ENCODE results near the gene SELENOS.

The SELENOS gene

DNA sequence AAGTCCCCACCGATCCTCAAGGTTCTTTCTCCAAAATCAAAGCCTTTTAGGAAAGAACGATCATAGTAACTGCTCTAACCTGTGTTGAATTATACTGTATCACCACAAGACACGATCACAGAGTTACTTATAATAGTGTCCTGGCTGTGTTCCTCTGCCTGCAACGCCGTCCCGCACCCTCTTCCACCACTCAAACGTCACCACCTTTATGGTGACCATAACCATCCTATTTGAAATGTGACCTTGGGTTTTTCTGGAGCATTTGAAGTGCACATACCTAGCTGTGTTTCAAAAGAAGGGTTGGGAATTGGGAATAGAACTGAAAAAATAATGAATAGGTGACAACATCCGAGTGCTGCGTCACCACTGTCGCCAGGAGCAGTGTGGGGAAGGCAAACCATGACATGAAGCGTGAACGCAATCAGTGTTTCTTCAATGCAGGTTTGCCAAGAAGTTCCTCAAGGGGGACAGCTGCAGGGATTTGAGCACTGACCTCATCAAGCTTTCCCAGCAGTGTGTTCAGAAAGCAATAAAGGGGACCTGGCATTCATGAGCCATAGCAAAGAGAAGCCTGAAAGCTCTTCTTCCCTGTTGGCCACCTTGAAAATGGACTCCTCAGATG is 769 bp upstream of the SELENOS start:
- DNase-seq (ENCODE audit: low read depth, low spot score): peak; percentile 44

DNA sequence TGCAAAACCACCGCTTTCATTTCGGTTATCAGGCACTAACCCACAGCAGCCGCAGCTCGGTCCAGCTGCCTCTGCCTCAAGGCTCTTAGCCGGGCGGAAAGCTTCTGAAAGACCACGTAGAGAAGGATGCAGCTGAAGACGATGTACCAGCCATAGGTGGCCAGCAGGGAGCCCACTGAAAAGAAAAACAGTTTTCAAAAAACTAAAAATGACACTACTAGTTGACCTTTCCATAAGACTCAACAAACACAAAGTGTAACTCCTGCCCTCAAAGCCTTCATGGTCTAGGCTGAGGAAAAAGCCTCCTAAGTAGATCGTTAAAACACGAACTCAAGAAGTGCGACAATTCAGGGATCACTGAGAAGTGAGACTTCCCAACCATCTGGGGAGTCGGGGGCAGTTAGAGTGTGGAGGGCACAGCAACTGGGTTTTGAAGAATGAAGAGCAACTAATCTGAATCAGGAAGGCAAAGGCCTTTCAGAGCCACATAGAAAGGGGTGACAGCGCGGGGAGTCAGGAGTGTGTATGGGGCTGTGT is 716 bp downstream of the SELENOS start:
- peak; percentile 45 for DNase-seq (ENCODE audit: low read depth, low spot score)

DNA sequence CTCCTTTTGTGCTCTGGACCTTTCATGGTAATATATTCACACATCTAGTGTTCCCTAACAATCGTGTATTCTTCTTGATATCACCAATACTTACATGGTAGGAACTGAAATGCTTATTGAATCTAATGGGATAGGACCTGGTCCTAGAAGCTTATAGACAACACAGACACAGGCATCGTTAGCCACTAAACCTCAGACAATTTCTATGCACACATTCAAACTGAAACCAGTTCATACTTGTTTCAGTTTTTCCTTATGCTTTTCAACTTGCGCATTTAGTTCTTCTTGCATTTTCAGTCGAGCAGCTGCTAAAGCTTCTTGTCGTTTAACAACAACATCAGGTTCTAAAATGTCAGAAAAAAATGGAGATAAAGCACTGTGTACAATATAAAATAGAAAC is 2.3 kb downstream of the SELENOS start:
- no peak for DNase-seq (ENCODE audit: low read depth, low spot score)

DNA sequence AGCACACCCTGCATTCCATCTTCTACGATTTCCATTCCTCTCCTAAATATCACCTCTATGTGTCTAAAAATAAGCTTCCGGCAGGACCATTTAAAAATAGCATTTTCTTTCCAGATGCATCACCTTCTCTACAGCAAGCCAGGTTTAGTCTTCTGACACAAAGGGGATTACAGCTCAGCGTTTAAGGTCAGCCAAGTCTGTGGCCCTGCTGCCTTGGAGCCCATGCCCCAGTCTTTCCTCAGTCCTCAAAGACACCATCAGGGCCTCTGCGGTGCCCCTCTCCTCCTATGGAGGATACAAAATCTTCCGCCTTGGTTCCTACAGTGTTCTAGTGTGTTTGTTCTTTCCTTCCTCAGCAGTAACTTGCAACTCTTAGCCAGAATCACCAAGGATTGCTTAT is 3.8 kb downstream of the SELENOS start:
- DNase-seq (ENCODE audit: low read depth, low spot score): no peak

DNA sequence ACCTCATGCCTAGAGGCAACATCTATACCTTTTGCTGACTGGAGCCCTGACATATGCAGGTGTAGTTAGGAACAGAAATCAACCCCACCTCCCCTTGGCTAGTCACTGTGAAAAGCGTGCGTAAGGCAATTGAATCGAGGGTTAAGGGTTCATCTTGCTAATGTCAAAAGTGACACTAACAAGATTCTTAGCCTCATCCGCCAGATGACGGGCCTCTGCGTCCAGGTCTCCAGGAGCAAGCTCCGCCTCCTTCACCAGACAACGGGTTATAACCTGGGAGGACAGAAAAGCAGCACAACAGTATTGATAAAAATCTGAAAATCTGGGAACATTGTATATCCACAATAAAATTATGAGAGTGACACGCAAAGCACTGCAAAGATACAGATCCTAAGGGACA is 4.7 kb downstream of the SELENOS start:
- DNase-seq (ENCODE audit: low read depth, low spot score): no peak

DNA sequence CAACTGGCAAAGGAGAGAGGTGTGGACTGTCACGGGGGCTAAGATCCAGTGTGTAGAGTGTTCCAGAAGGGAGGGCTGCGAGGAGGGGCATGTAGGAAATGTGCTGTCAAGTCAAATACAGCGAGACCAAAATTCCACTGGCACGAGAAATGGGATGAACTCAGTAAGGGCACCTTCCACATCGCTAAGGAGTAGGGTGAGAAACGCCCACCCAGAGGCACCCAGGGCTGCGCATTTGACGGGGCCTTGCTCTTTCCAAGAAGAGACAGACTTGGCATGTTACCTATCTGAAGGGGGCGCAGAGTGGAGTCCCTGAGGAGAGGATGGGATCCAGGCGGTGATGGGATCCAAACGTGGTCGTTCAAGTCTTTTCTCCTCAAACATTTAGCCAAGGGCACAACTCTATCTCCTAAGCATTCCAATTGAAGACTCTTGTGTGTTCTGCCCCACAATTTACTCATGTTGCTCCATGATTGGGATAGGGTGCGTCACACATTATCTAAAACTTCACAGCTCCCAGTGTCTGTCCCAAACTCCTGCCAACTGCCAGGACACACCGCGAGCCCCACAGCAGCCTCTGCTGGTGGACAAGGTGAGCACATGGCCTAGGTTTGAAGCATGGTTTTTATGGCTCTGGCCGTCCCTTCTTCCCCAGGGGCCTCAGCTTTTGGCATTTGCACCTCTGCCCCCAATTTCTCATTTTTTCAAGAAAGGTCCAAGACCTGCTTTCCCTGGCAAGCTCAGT is 7.6 kb downstream of the SELENOS start:
- DNase-seq (ENCODE audit: low read depth, low spot score): peak; percentile 32

DNA sequence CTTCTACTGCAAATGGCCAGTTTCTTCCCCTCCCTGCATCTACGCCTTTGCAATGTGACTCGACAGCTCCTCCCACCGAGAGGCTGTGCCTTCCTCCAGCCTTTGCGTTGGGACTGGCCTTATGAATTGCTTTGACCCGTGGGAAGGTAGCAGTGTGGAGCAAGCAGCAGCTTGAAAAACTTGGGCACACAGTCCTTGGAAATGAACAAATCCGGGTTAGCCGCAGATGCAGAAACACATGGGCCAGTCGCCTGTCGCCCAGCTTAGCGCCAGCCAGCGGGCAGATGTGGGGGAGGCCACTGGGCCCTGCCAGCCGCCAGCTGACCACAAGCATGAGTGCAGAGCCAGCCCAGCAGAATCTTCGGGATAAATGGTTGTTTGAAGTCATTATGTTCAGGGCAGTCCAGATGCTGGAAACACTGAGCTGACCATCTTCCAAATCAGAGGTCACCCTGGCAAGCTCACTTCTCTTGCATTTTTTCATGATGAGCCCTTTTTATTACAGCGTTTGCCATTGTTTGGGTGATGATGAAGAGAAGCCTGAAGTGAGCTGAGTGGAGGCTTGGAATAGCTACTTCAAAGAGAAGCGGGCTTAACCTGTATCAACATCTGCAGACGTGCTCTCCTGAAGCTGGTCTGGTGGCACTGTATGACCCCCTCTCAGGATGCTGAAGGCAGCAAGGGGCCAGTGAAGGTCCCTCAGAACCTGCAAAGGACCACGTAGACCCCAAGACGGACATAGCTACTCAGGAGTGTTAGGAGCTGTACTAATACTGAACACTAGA is 9.8 kb downstream of the SELENOS start:
- DNase-seq (ENCODE audit: low read depth, low spot score): peak; percentile 57

DNA sequence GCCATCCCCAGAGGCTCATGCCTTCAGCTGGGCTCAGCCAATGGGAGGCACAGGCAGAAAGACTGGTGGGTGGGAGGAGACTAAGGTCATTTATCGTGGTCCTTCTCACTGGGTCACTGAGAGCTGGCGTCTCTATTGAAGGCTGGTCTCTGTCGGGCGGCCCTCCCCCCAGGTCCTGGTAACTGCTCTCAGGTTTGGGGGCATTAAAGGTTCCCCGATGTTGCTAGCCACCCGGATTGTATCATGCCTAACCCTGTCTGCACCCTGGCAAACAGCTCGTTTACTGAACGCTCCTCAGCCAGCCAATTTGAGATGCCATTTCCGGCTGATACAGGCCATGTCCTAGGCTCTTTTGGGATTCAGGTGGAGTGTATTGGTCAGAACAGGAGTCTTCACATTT is 10.5 kb downstream of the SELENOS start:
- no peak for DNase-seq (ENCODE audit: low read depth, low spot score)

DNA sequence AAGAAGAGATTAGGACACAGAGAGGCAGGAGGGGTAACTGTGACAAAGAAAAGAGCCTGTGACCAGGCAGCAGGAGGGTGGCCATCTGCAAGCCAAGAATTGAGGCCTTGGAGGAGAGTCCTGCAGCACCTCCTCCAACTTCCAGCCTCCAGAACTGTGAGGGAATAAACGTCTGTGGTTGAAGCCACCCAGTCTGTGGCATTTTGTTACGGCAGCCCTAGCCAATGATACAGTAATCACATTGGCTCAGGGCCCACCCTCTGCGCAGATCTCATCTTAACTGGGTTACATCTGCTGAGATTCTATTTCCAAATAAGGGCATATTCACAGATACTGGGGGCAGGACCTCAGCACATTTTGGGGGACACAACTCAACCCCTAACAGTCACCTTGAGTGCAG is 11.3 kb downstream of the SELENOS start:
- no peak for DNase-seq (ENCODE audit: low read depth, low spot score)

DNA sequence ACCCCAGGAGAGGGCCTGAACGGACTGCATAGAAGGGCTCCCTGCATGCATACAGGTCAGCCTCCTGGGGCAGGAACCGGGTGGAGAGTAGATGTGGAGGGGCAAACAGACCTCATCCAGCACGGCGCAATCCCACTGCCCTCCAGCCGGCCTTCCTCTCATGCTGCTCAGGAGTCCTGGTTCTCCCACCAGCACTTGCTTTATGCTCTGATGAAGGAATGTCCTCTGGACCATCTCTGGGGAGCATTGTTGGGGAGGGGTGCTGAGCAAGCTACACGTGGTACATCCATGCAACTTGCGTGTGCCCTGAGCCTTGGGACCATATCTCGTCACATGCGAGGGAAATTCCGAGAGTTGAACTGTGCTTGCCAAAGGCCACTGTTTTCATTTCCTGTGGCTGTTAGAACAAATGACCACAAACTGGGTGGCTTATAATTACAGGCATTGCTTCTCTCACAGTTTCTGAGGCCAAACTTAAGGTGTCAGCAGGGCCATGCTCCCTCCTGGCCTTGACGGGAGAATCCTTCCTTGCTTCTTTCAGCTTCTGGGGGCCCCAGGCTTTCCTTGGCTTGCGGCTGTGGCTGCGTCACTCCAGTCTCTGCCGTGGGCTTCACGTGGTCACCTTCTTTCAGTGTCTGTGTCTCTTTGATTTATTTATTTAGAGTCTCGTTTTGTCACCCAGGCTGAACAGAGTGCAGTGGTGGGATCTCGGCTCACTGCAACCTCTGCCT is 12.2 kb downstream of the SELENOS start:
- no peak for DNase-seq (ENCODE audit: low read depth, low spot score)

DNA sequence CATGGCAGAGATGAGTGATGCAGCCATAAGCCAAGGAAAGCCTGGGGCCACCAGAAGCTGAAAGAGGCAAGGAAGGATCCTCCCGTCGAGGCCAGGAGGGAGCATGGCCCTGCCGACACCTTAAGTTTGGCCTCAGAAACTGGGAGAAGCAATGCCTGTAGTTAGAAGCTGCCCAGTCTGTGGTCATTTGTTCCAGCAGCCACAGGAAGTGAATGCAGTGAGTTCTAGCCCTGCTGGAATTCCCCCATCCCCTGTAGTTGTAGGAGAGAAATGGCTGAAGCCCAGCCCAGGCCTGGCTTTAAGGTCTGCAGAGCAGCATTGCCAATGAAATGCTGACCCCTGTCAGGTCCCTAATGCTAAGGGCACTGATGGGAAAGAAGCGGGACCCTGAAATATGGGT is 13.3 kb downstream of the SELENOS start:
- DNase-seq (ENCODE audit: low read depth, low spot score): no peak

DNA sequence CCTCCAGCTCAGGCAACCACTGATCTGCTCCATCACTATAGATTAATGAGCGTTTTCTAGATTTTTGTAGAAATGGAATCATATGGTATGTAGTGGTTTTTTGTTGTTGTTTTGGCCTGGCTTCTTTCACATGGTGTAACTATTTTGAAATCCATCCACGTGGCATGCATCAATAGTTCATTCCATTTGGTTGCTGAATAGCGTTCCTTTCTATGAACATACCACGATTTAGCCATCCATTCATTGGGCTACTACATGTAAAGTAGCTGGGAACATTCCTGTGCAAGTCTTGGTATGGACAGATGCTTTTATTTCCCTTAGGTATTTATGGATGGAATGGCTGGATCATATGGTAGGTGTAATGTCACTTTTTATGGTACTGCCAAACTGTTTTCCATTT is 14.7 kb downstream of the SELENOS start:
- DNase-seq (ENCODE audit: low read depth, low spot score): no peak

DNA sequence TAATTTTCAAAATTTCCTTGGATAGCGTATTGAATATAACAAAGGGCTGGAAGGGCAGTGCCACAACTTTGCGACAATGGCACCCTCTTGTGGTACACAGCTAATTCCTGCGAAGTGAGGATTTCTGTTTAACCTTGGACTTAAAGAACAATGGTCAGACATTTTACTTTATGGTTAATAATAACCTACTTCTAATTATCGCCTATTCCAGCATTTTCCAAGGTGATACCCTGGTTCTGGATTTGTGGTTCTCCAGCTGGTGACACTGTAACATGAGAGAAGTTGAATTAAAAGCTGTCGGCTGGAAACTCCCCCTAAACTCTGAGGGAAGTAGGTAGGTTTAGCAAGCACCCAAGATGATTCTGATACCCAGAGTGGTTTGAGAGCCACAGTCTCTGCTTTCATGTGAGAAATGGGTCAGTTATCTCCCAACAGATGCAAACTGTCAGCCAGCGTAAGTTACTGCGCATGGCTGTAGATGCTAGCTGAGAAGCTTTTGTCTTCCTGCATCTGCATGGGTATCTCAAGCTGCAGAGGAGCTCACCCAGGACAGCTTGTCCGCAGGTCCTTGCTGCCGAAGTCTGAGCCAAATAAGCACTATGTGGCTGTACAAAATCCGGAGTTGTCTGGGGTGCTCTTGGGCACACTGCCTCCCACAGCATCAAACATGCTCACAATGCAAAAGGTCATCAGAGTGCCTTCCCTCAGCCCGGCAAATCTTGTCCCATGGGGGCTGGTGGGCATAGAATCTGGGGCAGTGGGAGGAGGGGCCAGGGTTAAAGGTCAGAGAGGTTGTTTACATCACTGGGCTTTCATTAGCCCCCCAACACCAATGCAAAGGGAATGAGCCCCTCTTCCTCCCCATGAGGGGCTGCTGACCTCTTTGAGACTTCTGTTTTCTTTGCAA is 18.8 kb downstream of the SELENOS start:
- DNase-seq (ENCODE audit: low read depth, low spot score): peak; percentile 53

DNA sequence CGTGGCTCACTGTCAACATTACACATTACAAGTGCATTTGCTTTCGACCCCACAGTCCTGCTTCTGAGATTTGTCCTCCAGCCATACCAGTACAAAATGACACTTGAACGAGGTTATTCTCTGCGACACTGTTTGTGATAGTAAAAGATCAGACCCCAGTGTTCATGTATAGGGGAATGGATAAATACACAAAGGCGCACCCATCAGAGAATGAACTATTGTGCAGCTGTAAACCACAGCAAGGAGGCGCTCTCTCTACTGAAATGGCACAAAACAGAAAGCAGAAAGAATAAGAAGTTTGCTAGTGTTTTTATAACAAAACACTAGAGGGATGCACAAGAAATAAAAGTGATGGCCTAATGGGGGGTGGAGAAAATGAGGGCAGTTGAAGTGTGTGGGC is 20.5 kb downstream of the SELENOS start:
- DNase-seq (ENCODE audit: low read depth, low spot score): no peak

DNA sequence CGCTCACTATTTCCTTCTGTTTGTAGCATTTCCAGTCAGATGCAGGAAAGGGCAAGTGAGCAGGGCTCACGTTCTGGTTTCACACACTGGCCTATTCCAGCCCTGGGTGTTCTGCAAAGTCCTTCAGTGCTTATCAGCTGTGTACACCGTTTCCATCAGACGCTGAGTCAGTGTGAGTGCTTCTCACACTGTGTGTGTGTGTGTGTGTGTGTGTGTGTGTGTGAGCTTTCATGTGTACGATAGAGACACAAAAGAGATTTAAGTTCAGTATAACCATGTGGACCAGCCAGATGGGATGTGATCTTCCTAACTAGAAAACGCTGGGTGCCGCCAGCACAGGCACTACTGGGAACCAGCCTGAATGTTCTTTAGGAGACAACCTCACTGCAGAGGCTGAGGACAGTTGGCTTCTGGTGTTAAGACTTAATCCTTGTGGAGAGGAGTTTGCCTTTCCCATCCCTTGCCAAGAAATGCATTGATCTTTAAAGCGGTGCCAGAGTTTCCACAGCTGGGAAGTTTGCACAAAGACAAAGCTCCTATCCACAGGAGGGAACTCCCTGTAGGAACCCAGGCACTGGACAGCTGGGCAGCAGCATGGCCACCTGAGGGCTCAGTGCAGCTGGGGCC is 21.6 kb downstream of the SELENOS start:
- DNase-seq (ENCODE audit: low read depth, low spot score): peak; percentile 45

DNA sequence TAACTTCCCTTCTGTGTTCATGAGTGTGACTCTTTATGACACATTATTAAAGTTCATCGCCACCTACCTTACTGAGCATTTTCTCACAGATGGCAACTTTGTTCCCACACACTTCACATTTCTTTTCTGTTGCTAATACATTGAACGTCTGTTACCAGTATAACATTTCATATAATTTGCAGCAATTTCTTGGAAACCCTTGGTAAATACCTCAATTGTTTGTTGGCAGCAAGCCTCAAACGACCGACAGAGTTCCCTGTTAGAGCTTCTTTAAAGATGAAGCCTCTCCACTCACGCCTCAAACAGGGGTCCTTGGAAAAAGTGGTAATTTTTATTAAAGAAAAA is 22.3 kb downstream of the SELENOS start:
- no peak for DNase-seq (ENCODE audit: low read depth, low spot score)

DNA sequence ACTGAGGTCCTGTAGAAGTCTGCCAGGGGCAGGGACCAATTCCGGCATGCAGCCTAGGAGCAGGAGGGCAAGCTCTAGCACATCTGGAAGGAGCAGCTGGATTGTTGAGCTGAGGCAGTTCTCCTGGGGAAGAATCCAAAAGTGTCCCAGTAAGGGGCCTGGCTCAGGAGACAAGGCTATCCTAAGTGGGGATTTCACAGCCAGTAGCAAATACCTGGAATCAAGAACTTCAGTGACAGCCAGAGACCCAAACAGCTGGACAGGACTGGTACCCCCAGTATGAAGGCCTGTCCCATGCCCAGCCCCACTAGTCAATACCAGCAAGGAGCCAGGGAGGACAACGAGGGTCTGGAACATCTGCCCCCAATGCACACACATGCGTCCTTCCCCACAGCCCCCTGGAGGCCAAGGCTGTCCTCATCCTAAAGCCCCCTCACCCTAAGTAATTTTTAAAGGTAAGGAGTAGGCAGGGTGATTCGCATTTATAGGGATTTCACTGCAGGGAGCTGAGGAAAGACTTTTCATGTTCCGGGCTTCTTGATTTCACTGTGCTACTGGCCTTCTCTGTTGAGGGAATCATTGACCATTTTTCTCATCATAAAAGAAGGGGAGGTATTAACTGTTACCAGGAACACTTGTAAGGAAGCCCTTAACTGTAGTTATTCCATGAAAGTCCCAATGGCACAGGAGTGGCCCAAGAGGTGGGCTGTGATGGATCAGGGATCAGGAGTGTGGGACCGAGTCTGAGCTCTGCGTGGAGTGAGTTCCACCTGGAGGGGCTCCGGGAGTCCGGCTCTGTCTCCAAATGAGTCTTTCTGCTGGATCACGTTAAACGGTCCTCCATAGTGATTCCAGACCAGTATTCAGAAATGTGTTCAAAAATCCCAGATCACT is 22.9 kb downstream of the SELENOS start:
- DNase-seq (ENCODE audit: low read depth, low spot score): no peak

DNA sequence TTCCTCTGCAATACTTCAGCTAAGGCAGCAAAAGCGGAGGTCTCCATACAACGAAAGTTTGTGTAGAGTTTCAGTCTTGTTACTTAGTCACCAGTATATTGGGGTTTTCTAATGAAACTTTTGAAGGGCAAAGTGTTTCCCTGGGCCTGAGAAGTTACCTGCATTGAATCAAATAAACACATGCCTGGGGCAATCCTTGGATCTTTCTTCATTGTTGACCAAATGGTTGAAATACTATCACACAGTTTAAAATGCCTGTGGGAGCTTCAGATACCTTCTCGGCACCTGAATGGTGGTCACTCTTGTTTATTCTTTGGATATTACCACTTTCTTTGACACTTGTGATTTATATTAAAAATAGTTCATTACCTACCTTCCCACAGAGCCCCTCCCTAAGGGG is 24.4 kb downstream of the SELENOS start:
- DNase-seq (ENCODE audit: low read depth, low spot score): no peak

Data from ELF-1 (cell line).